Endothelial cell of umbilical vein (primary cell): Measurements from ENCODE around the gene ARL9. TPM values are rescaled to one million over a fixed set of nuclear protein-coding genes. Genes with fewer than 3 reads are reported as not detected.

Experiments
- BruUV-seq: library from RNA; stranded (reverse); fragments of 400-500 nt; replicated peaks from 2 replicates; lab custom pipeline; 2021; lab: Mats Ljungman, UMichigan
- CTCF ChIA-PET: fragments of 300-600, 350-600 bp; sonication (Branson Sonifier 250); formaldehyde crosslinking; loops from one replicate; lab custom pipeline; 2021; ENCODE audit warnings: antibody characterized with exemption, inconsistent platforms; lab: Charles Lee
- POLR2A ChIA-PET: fragments of 300-600, 350-600 bp; sonication (Branson Sonifier 250); formaldehyde crosslinking; loops from one replicate; lab custom pipeline; 2021; ENCODE audit warnings: antibody characterized with exemption, inconsistent platforms; lab: Charles Lee
- DNase-seq: peaks from one replicate; pipeline ENCODE4 v3.0.0-alpha.2; 2011; ENCODE audit warnings: low read depth, low spot score
- FAIRE-seq: peaks from 2 replicates; lab custom pipeline; 2011; peaks lifted over from hg19 to GRCh38; lab: Jason Lieb, UNC
- H2AFZ ChIP-seq: 2 replicates; pipeline ENCODE4 v1.6.0; 2012; ENCODE audit warnings: low read depth, low read length, control low read depth, inconsistent platforms
- H3K27ac ChIP-seq: 2 replicates; pipeline ENCODE4 v1.5.1; 2011; ENCODE audit warnings: low read depth, mild to moderate bottlenecking, control low read depth, low read length, moderate library complexity; ENCODE audit not compliant: insufficient read depth
- H3K27me3 ChIP-seq, 2 experiments: 2 replicates each; pipeline versions ENCODE4 v1.6.0 to v1.6.1; 2011; ENCODE audit warnings: low read length in 2 of 2, mixed read lengths in 1 of 2; ENCODE audit not compliant: control insufficient read depth in 2 of 2, insufficient read depth in 2 of 2
- H3K36me3 ChIP-seq, 2 experiments: 2 replicates in 1 of 2; 3 replicates in 1 of 2; pipeline ENCODE4 v1.5.1; 2011; ENCODE audit warnings: low read length in 2 of 2, mild to moderate bottlenecking in 1 of 2, moderate library complexity in 1 of 2; ENCODE audit not compliant: control insufficient read depth in 2 of 2, insufficient read depth in 2 of 2; ENCODE audit errors: extremely low read depth in 1 of 2
- H3K4me1 ChIP-seq: 3 replicates; pipeline ENCODE4 v1.5.1; 2011; ENCODE audit warnings: mild to moderate bottlenecking, low read length; ENCODE audit not compliant: control insufficient read depth, insufficient read depth; ENCODE audit errors: extremely low read depth
- H3K4me2 ChIP-seq: 2 replicates; pipeline ENCODE4 v1.6.1; 2011; ENCODE audit warnings: low read length, control low read depth, mixed read lengths; ENCODE audit not compliant: insufficient read depth
- H3K4me3 ChIP-seq, 3 experiments: fragments of 200-600 bp in 1 of 3; sonication (generic), shearing (Covaris generic) in 1 of 3; replicated peaks in 1 of 3; 2 replicates each; pipeline ENCODE4 v1.5.1; 2011 to 2016; ENCODE audit warnings: control low read depth in 3 of 3, low read length in 3 of 3, mild to moderate bottlenecking in 2 of 3, inconsistent platforms in 1 of 3, low read depth in 1 of 3, moderate library complexity in 1 of 3; ENCODE audit not compliant: insufficient read depth in 1 of 3
- H3K79me2 ChIP-seq: 2 replicates; pipeline ENCODE4 v1.6.0; 2012; ENCODE audit warnings: low read length, inconsistent platforms; ENCODE audit not compliant: control insufficient read depth, insufficient read depth
- H3K9ac ChIP-seq: replicated peaks from 2 replicates; pipeline ENCODE3; 2011; ENCODE audit warnings: low read length, control low read depth; ENCODE audit not compliant: insufficient read depth; ENCODE audit errors: extremely low read depth
- H3K9me1 ChIP-seq: replicated peaks from 3 replicates; pipeline ENCODE4 v1.6.0; 2011; ENCODE audit warnings: mild to moderate bottlenecking, low read length; ENCODE audit not compliant: control insufficient read depth, insufficient read depth; ENCODE audit errors: extremely low read depth
- H3K9me3 ChIP-seq: replicated peaks from 2 replicates; pipeline ENCODE4 v1.5.1; 2012; ENCODE audit warnings: low read length, inconsistent platforms; ENCODE audit not compliant: control insufficient read depth, insufficient read depth
- H4K20me1 ChIP-seq: replicated peaks from 2 replicates; pipeline ENCODE3; 2011; ENCODE audit warnings: mild to moderate bottlenecking, low read length; ENCODE audit not compliant: control insufficient read depth, insufficient read depth; ENCODE audit errors: extremely low read depth
- CTCF ChIP-seq, 2 donors: IDR thresholded peaks; 1 replicate in 1 of 2; 2 replicates in 1 of 2; pipeline ENCODE4 v1.5.1; 2011; ENCODE audit warnings: low read length in 2 of 2, mild to moderate bottlenecking in 2 of 2, moderate library complexity in 2 of 2, control low read depth in 1 of 2, inconsistent platforms in 1 of 2, low read depth in 1 of 2; ENCODE audit not compliant: insufficient read depth in 1 of 2; ENCODE audit errors: extremely low read depth in 1 of 2
- EZH2 ChIP-seq: IDR thresholded peaks from 2 replicates; pipeline ENCODE4 v1.6.1; 2012; ENCODE audit warnings: borderline replicate concordance, low read depth, mild to moderate bottlenecking, moderate library complexity, low read length, inconsistent platforms; ENCODE audit not compliant: severe bottlenecking
- FOS ChIP-seq: IDR thresholded peaks from 2 replicates; pipeline ENCODE4 v1.6.1; 2011; ENCODE audit warnings: mild to moderate bottlenecking, low read length, moderate library complexity, borderline replicate concordance; ENCODE audit not compliant: insufficient read depth
- GATA2 ChIP-seq: IDR thresholded peaks from 2 replicates; pipeline ENCODE4 v1.7.0; 2011; ENCODE audit warnings: low read depth, mild to moderate bottlenecking, moderate library complexity, mixed read lengths, low read length; ENCODE audit not compliant: insufficient read length, insufficient read depth
- JUN ChIP-seq: IDR thresholded peaks from 2 replicates; pipeline ENCODE4 v1.6.1; 2011; ENCODE audit warnings: borderline replicate concordance, low read depth; ENCODE audit not compliant: insufficient read length, insufficient read depth
- MAX ChIP-seq: IDR thresholded peaks from 2 replicates; pipeline ENCODE4 v1.6.1; 2011; ENCODE audit not compliant: insufficient read depth, insufficient read length
- MYC ChIP-seq: IDR thresholded peaks from one replicate; pipeline ENCODE4 v1.6.1; 2011; ENCODE audit warnings: mild to moderate bottlenecking, low read depth, low read length
- POLR2A ChIP-seq: IDR thresholded peaks from 2 replicates; pipeline ENCODE4 v1.6.1; 2012; ENCODE audit warnings: low read depth, mild to moderate bottlenecking, control low read depth, low read length
- POLR2AphosphoS5 ChIP-seq: IDR thresholded peaks from 2 replicates; pipeline ENCODE4 v1.6.1; 2012; ENCODE audit warnings: low read depth, mild to moderate bottlenecking, control low read depth, low read length, moderate library complexity; ENCODE audit not compliant: insufficient read depth
- dilution Hi-C: fragments of 300-500 bp; cut with MboI; formaldehyde crosslinking; loops from one replicate; pipeline ENCODE4 v1.15.0; 2019; ENCODE audit warnings: low sequenced_read_pairs; ENCODE audit not compliant: extremely low pct_ligation_motif_present
- intact Hi-C: fragments of 100-400 bp; cut with micrococcal nuclease; formaldehyde crosslinking; loops from one replicate; pipeline ENCODE4 v1.10.0; 2022
- polyA plus RNA-seq, 4 experiments: library from polyadenylated mRNA; depleted of rRNA in 3 of 4; stranded (reverse) in 3 of 4; unstranded in 1 of 4; fragments of >200 nt; gene quantifications; 2 replicates each; pipeline versions ENCODE4 v1.2.1 to v1.2.3, GENCODE V29; 2011 to 2012; ENCODE audit warnings: missing spikeins in 1 of 4
- total RNA-seq: library from RNA; stranded (reverse); gene quantifications from 2 replicates; pipeline ENCODE4 v1.2.3, GENCODE V29; 2021

The ARL9 gene
- total and polyA plus RNA-seq, 2 donors (not counting 3 experiments of a cell fraction or from before 2014, with no cell fraction given), result 0.40 to 1.1 TPM

GRCh38 chr4:56531149-56531770 is 25.7 kb downstream of the ARL9 start:
- intact Hi-C loops, result no loop called here
- FAIRE-seq, result no peak
- Histone ChIP-seq H3K4me3 (peak overlapping the region in 2 of 3 experiments; percentile 46 to 65), H2AFZ (peak overlapping the region; percentile 94), H3K36me3 (no peaks in the 10 kb centered on the region), H3K9me1 (no peaks in the 10 kb centered on the region), H3K9me3 (no peaks in the 10 kb centered on the region), H3K4me1 (peaks cover 7% of the 10 kb centered on the region), H3K27me3 (peaks cover 29 to 35% of the 10 kb centered on the region in 2 experiments), H3K27ac (no peak overlapping the region), H3K4me2 (peak overlapping the region; percentile 84), H3K79me2 (no peaks in the 10 kb centered on the region), H3K9ac (no peak overlapping the region), H4K20me1 (no peaks in the 10 kb centered on the region)
- POLR2A ChIA-PET, result interaction anchor here (0.7 to 1.2 kb wide), 2 partner anchors 22 to 96 kb away, joined by 3 to 6 read pairs; partner anchors contain the start of genes PAICS and PPAT
- TF ChIP-seq CTCF (IDR thresholded peaks at IDR 0.05; ENCODE audit: extremely low read depth in 1 of 2, insufficient read depth in 1 of 2, low read depth in 1 of 2, low read length in 2 of 2) (no peak), EZH2 (peak; percentile 43), FOS (no peak)
- no TSS peak for BruUV-seq
- DNase-seq, result no peak
- CTCF ChIA-PET, result interaction anchor here (2.9 kb wide), 1 partner anchor 13 kb away, joined by 14 read pairs; no protein-coding TSS in a partner anchor
- dilution Hi-C loops, result no loop called here

- peaks cover 7% of the 10 kb centered on the region for H3K4me1 ChIP-seq
- H4K20me1 ChIP-seq, result no peaks in the 10 kb centered on the region
- no peaks in the 10 kb centered on the region for H3K36me3 ChIP-seq
- ChIA-PET POLR2A (no interaction called here), CTCF (interaction anchor here (2.9 kb wide), 1 partner anchor 13 kb away, joined by 14 read pairs; no protein-coding TSS in a partner anchor)
- no peaks in the 10 kb centered on the region for H3K9me1 ChIP-seq
- H3K4me3 ChIP-seq, result no peak overlapping the region
- intact Hi-C loops (no loop called here), dilution Hi-C loops (no loop called here)
- no peak overlapping the region for H2AFZ ChIP-seq
- FAIRE-seq (no peak), DNase-seq (no peak)
- H3K4me2 ChIP-seq, result no peak overlapping the region
- H3K9ac ChIP-seq, result no peak overlapping the region
- H3K27me3 ChIP-seq, result peaks cover 29 to 35% of the 10 kb centered on the region in 2 experiments
- TF ChIP-seq MAX (no peak), MYC (no peak), POLR2AphosphoS5 (no peak), CTCF (IDR thresholded peaks at IDR 0.05; ENCODE audit: extremely low read depth in 1 of 2, insufficient read depth in 1 of 2, low read depth in 1 of 2, low read length in 2 of 2) (no peak), FOS (no peak), JUN (no peak), EZH2 (no peak), POLR2A (no peak), GATA2 (no peak)
- H3K79me2 ChIP-seq, result no peaks in the 10 kb centered on the region
- H3K27ac ChIP-seq, result no peak overlapping the region
- H3K9me3 ChIP-seq, result no peaks in the 10 kb centered on the region
- BruUV-seq, result no TSS peak
These were observed 26.2 kb downstream of the ARL9 start for GRCh38 chr4:56531823-56532222.
